ENCODE measurements around the gene DUSP15. TPM values are rescaled to one million over a fixed set of nuclear protein-coding genes. Genes with fewer than 3 reads are reported as not detected.

Gene DUSP15
- total and polyA plus RNA-seq, 2 of the 8 experiments (the other 6 are each of a cell fraction or from before 2014, with no cell fraction given) = 0.91 to 3.2 TPM

DNA sequence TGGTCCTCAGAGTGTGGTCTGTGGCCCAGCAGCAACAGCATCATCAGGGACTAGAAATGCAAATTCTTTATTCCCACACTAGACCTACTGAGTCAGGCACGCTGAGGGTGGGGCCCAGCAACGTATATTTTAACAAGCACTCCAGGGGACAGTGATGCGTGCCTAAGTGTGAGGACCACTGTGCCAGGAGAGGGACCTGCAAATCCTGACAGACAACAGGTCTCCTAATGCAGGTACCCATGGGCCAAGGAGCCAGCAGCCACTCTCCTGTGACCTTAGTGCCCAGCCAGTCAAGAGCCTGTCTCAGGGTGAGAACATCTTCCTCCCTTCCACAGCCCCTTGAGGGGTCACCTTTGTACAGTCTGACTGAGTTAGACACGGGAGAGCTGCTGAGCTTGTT lies 59.1 kb downstream of the DUSP15 start:
- CTCF ChIA-PET (ENCODE audit: partially characterized antibody) = interaction anchor here (1.2 to 2.6 kb wide), 3 partner anchors 12 to 220 kb away, joined by 3 to 12 read pairs (median 3); no protein-coding TSS in a partner anchor
- Histone ChIP-seq H4K91ac (replicated peaks; ENCODE audit: insufficient read length, low read length) (no peak overlapping the region), H2AFZ (ENCODE audit: low read length) (no peak overlapping the region), H2BK12ac (ENCODE audit: low read depth, low read length) (no peak overlapping the region), H3K79me1 (ENCODE audit: low read depth, low read length) (no peaks in the 10 kb centered on the region), H3K4me3 (ENCODE audit: extremely low read depth in 1 of 4, insufficient read depth in 2 of 4, low read depth in 3 of 4, low read length in 4 of 4) (no peak overlapping the region), H4K20me1 (replicated peaks in 1 of 2; ENCODE audit: control insufficient read depth in 1 of 2, insufficient read depth in 2 of 2, low read length in 2 of 2) (no peaks in the 10 kb centered on the region), H3K14ac (ENCODE audit: insufficient read length) (no peak overlapping the region), H3K9me3 (ENCODE audit: insufficient read depth in 2 of 2, low read depth in 1 of 2, low read length in 1 of 2) (no peaks in the 10 kb centered on the region), H3K56ac (replicated peaks; ENCODE audit: insufficient read length, low read depth, low read length) (no peak overlapping the region), H3K23me2 (ENCODE audit: low read depth, low read length) (no peaks in the 10 kb centered on the region), H2BK15ac (ENCODE audit: low read length) (no peak overlapping the region), H2BK20ac (ENCODE audit: low read length) (no peak overlapping the region), H2AK5ac (ENCODE audit: low read depth, low read length) (no peak overlapping the region), H2BK120ac (replicated peaks; ENCODE audit: low read depth, low read length) (no peak overlapping the region), H3K36me3 (ENCODE audit: control insufficient read depth in 2 of 4, insufficient read depth in 4 of 4, low read length in 3 of 4) (peaks cover 0 to 2% (median 0%) of the 10 kb centered on the region in 4 experiments; a peak in 2 of 8 replicates), H3K4me2 (ENCODE audit: insufficient read depth in 1 of 2, low read depth in 2 of 2, low read length in 2 of 2) (no peak overlapping the region), H4K5ac (ENCODE audit: insufficient read length, low read depth, low read length) (no peak overlapping the region), H3K4ac (replicated peaks; ENCODE audit: insufficient read length, low read depth, low read length) (no peak overlapping the region), H3K27ac (ENCODE audit: low read depth, low read length) (no peak overlapping the region), H3K27me3 (replicated peaks in 1 of 4; ENCODE audit: control insufficient read depth in 3 of 4, extremely low read depth in 1 of 4, insufficient read depth in 3 of 4, low read length in 3 of 4) (no peaks in the 10 kb centered on the region), H2BK5ac (ENCODE audit: low read depth, low read length) (no peak overlapping the region), H3K79me2 (ENCODE audit: control insufficient read depth in 1 of 2, insufficient read depth in 2 of 2, low read length in 2 of 2) (no peaks in the 10 kb centered on the region), H3K23ac (ENCODE audit: insufficient read length) (no peak overlapping the region), H4K8ac (ENCODE audit: extremely low read depth, insufficient read depth, low read length) (no peak overlapping the region), H3K18ac (ENCODE audit: extremely low read depth, low read length) (no peak overlapping the region), H3K9ac (replicated peaks in 1 of 4; ENCODE audit: extremely low read depth in 1 of 4, low read depth in 3 of 4, low read length in 3 of 4) (no peak overlapping the region), H3K4me1 (replicated peaks in 1 of 4; ENCODE audit: control insufficient read depth in 3 of 4, insufficient read depth in 4 of 4, low read length in 3 of 4) (peaks cover 4 to 9% (median 8%) of the 10 kb centered on the region in 4 experiments; a peak in 6 of 7 replicates)
- 96% methylated on average over 4 of the region's 4 CpGs; no CpG with 5 or more reads in 1 of the 2 experiments for WGBS, 2 experiments (ENCODE audit: extremely low coverage in 1 of 2, insufficient coverage in 1 of 2, insufficient read length in 1 of 2, insufficient replicate concordance in 2 of 2, low coverage in 1 of 2, low lambda C conversion rate in 2 of 2, missing lambda C conversion rate in 1 of 2)
- DNase-seq (ENCODE audit: low read depth in 1 of 2, low spot score in 2 of 2) (no peak), FAIRE-seq (no peak)
- POLR2A ChIA-PET (ENCODE audit: partially characterized antibody) = no interaction called here
- TF ChIP-seq HDAC2 (IDR thresholded peaks at IDR 0.05; ENCODE audit: borderline replicate concordance in 1 of 2, low read depth in 2 of 2, low read length in 2 of 2) (no peak), SAP30 (IDR thresholded peaks at IDR 0.05; ENCODE audit: insufficient read depth, insufficient replicate concordance, low read length) (no peak), KDM4A (IDR thresholded peaks at IDR 0.05; ENCODE audit: low read depth, low read length, severe bottlenecking) (no peak), SP4 (IDR thresholded peaks at IDR 0.05; ENCODE audit: low read length) (no peak), POU5F1 (IDR thresholded peaks at IDR 0.05; ENCODE audit: low read depth, low read length) (no peak), RFX5 (IDR thresholded peaks at IDR 0.05; ENCODE audit: borderline replicate concordance, low read depth, low read length) (no peak), CHD2 (IDR thresholded peaks at IDR 0.05; ENCODE audit: low read length) (no peak), EP300 (IDR thresholded peaks at IDR 0.05; ENCODE audit: borderline replicate concordance in 1 of 2, low read depth in 2 of 2, low read length in 2 of 2) (no peak), CBX5 (IDR thresholded peaks at IDR 0.05; ENCODE audit: low read depth, low read length) (no peak), PHF8 (conservative IDR thresholded peaks at IDR 0.05; ENCODE audit: low read depth, low read length) (no peak), YY1 (IDR thresholded peaks at IDR 0.05; ENCODE audit: low read depth, low read length) (no peak), CTBP2 (IDR thresholded peaks at IDR 0.05; ENCODE audit: borderline replicate concordance, insufficient read depth, insufficient read length, low read length) (no peak), RAD21 (IDR thresholded peaks at IDR 0.05 in 1 of 2, conservative IDR thresholded peaks at IDR 0.05 in 1 of 2; ENCODE audit: low read depth in 2 of 2, low read length in 2 of 2) (no peak)

Data from H1 (cell line).